ENCODE data around the gene KAZN.
A peak's percentile ranks its signal among the peaks of the same experiment; 100 is the strongest.

Gene KAZN

DNA sequence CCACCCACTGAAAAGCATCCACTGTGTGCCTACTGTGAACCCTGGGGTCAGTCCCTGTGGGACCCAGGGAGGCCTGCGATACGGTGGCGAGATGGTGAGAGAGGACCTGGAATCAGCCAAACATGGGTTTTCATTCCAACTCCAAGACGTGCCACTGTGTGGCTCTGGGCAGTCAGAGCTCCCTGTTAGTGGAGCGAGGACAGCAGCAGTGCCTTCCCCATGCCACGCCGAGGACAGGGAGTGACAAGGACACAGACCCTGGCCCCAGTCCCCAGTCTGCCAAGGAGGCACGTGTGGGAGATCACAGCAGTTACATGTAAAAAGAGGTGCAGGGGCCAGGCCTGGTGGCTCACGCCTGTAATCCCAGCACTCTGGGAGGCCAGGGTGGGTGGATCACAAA lies 504.2 kb downstream of the KAZN start:
- DNase-seq: no peak

DNA sequence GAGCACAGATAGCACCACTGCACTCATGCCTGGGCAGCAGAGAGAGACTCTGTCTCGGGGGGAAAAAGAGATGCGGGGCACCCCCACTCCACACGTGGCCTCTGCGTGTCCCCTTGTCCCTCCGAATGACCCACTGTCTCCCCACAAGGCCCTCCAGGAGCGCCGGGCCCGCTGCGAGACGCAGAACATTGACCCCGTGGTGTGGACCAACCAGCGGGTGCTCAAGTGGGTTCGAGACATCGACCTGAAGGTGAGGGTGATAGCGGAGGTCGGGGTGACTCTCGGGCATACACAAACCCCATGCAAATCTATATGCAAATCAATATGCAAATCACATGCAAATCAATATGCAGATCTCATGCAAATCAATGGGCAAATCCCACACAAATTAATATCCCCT lies 504.7 kb downstream of the KAZN start:
- no peak for DNase-seq

- no peak for DNase-seq
Observed at GRCh38 chr1:15103906-15104305, 505.4 kb downstream of the KAZN start.

DNA sequence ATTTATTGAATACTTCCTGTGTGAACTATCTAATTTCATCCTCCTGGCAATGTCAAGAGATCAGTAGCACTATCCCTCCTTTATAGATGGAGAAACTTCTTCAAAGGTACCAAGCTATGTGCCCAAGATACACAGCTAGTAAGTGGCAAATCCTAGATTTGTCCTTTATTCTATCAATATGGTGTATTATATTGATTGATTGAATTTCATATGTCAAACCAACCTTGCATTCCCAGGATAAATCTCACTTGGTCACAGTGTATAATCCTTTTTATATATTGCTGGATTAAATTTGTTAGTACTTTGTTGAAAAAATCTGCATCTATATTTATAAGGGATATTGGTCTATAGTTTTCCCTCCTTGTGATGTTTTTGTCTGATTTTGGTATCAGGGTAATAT lies 506.3 kb downstream of the KAZN start:
- DNase-seq: no peak

DNA sequence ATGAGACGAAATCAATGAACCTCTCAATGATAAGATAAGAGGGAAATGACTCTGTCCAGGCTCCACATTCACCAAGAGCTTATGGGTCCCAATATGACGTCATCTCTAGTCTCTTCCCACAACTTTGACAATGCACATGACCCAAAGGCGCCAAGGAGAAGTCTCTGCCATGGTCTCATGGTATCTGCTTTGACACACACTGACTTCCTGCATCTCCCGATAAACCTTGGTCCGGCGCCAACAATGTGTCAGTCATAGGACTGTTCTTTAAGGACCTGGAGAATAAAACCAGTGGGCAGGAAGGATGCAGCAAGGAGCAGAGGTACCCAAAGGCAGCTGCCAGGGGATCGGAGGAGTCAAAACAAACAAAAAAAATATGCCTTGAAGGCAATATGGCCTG lies 508.1 kb downstream of the KAZN start:
- peak; percentile 38 for DNase-seq

DNA sequence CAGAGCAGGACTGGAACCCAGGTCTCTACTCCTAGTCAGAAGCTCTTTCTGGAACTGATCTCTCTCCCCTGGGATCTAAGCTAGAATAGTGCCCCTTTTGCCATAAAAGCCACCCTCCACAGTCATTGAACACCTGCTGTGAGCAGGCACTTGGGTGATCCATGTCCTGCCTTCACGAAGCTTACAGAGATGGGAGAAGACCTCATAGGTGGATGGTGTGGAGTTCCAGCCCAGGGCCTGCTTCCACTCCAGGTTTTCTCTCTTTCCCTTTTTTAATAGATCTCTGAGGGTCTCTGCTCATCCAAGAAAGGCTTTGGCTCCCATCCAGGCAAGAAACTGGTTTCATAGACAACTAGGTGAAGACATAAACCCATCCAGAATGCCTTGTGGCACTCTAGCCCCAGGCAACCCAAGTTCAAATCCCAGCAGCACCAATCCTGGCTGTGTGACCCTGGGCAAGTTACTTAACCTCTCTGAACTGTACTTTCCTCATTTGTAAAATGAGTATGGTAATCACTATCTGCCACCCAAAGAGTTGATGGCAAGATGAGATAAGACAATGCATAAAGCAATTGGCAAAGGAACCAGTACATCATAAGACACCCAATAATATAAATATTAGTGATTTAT lies 508.7 kb downstream of the KAZN start:
- DNase-seq: no peak

GRCh38 chr1:15107911-15108310 lies 509.4 kb downstream of the KAZN start:
- DNase-seq: no peak

DNA sequence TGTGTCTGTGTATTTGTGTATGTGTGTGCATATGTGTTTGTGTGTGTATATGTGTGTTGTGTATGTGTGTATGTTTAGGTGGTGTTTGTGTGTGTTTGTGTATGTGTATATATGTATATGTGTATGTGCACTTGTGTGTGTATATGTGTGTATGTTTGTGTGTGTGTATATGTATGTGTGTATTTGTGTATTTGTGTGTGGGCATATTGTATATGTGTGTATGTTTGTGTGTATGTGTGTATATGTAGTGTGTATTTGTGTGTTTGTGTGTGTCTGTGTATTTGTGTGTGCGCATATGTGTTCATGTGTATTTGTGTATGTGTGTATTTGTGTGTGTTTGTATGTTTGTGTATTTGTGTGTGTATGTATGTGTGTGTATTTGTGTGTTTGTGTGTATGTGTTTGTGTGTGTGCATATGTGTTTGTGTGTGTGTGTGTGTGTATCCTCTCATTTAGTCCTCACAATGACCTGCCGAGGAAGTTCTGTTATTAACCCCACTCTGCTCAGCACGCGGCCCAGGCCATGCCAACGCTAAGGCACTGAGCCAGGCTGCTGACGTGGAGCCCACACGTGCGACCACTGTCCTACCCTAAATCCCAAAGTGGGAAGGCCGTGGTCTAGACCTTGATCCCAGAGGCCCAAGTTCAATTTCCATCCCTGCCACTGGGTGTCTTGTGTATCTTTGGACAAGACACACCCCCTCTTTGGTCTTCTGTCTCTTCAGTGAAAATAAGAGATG lies 511.8 kb downstream of the KAZN start:
- peak; percentile 51 for DNase-seq

- DNase-seq: peak; percentile 51
Observed at GRCh38 chr1:15110867-15111230, 512.4 kb downstream of the KAZN start.

DNA sequence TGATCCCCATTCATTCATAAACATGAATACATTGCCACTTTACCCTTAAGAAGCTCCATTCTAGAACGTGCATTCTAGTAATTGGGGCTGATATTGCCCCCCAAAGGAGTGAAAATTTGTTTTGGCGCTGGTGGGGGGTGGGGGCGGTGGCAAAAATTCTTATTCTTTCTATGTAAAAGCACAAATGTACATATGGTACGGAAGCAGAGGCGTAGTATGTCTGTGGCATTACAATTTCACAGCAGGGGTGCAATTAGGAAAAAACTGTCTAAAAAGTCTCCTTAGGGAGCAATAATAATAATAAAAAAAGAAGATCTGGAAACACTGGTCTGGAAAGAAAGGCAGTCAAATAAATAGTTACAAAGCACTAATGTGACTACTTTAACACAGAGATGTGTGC lies 514.7 kb downstream of the KAZN start:
- no peak for DNase-seq

DNA sequence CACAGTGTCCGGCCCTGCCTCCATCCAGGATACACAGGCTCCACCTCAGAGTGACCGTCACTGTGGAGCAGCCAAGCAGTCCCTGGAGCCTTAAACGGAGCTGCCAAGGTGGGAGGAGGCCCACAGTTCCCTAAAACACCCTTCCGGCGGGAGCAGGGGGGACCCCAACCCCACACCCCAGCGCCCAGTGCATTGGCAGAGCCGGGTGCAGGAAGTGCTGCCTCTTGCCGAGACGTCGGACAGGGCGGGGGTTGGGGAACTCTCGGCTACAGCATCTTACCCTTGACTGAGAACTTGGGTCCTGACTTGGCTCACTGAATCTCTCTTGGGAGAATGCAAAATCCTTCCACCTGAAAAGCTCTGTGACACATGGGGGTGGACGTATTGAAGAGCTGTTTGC lies 516.4 kb downstream of the KAZN start:
- no peak for DNase-seq

GRCh38 chr1:15115542-15116330 lies 517.3 kb downstream of the KAZN start:
- no peak for DNase-seq

DNA sequence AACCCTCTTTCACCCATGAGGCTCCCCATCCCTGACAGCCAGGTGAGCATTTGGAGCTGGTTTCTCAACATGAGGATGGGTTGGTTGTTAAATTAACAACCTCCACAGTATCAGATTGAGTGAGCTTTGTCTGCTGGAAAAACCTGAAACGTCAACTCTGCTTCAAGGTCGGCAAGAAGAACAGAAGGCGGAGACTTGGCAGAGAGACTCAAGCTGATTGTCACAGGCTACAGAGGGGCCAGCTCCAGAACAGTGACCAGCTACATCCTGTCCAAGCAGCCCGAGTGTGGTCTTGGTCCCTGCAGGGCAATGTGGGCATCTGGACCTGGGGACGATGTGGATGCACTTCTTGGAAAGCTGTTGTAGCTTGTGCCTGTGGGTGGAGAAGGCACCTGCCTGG lies 518.5 kb downstream of the KAZN start:
- DNase-seq: no peak

GRCh38 chr1:15117671-15118325 lies 519.3 kb downstream of the KAZN start:
- no peak for DNase-seq

GRCh38 chr1:15118579-15118978 lies 520.1 kb downstream of the KAZN start:
- no peak for DNase-seq

GRCh38 chr1:15120251-15120945 lies 521.9 kb downstream of the KAZN start:
- DNase-seq: peak; percentile 97

DNA sequence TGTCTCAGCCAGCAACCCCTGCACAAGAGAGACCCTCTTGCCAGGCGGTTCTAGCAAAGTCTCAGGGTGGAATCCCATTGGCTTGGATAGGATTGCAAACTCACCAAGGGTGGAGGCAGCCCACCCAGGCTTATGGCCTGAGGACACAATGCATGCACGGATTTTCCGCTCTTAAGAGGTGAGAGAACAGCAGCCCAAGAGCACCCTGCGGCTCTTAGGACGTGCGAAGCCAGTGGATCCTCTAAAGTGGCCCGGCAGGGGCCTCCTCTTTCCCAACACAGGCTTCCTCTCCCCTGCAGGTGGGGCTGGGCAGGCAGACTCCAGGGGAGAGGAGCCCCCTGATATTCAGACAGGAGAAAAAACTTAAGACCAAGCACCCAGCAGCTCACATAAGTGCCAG lies 523.8 kb downstream of the KAZN start:
- no peak for DNase-seq

- peak; percentile 90 for DNase-seq
Observed at GRCh38 chr1:15123270-15123669, 524.8 kb downstream of the KAZN start.

GRCh38 chr1:15123925-15124324 lies 525.4 kb downstream of the KAZN start:
- no peak for DNase-seq

GRCh38 chr1:15124362-15125100 lies 526.0 kb downstream of the KAZN start:
- DNase-seq: no peak

DNA sequence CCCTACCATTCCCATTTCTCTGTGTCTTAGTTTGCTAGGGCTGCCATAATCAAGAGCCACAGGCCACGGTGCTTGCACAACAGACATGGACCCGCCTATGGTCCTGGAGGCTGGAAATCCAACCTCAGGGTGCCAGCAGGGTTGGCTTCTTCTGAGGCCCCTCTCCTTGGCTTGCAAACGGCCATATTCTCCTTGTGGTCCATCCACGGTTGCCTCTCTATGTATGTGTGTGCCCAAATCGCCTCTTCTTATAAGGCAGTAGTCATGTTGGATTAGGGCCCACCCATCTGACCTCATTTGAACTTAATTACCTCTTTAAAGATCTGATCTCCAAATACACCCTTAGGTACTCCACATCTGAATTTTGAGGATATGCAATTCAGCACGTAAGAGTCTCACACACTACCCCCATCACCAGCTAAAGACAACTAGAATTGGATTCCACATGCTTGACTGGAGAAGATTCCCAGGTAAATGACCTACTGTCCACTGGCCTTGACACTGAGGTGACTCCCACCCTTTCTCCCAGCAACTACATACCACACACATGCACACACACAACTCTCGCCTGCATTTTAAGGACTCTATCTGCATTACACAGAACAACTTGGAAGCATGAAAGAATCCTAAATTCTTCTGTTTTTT lies 526.7 kb downstream of the KAZN start:
- no peak for DNase-seq

DNA sequence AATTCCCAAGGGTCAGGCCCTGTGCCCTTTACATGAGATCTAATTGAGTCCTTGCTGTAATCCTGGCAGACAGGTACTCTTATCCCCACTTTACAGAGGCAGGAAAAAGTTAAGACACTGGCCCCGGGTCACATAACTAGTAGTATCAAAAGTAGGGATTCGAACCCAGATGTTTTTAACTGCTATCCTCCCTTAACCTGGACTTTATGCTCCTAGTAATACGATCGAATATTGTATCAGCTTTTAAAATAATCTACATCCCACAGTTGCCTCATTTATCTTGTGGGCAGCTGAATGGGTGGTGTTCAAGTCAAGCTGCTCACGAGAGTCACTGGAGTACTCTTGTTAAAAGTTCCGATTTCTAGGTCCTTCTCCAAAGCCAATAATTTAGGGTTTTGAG lies 529.6 kb downstream of the KAZN start:
- DNase-seq: no peak

Measured in NCI-H82 (cell line).